Amniotic stem cell (primary cell): ENCODE measurements around the gene MTA3.
"Not testable (repeated sequence)": the region's sequence is repeated elsewhere in the genome, so short reads cannot be mapped to it uniquely, and the experiment has no call there.

ENCODE experiments used
- DNase-seq: peaks from one replicate; lab custom pipeline; 2025; lab: John Stamatoyannopoulos, UW

The MTA3 gene

GRCh38 chr2:42568401-42569115 lies at the start of gene MTA3:
Gene MTA3, plus strand, starts transcription at chr2:42568632. Its CDS starts 114 bp downstream, at chr2:42568746.
- no peak for DNase-seq

DNA sequence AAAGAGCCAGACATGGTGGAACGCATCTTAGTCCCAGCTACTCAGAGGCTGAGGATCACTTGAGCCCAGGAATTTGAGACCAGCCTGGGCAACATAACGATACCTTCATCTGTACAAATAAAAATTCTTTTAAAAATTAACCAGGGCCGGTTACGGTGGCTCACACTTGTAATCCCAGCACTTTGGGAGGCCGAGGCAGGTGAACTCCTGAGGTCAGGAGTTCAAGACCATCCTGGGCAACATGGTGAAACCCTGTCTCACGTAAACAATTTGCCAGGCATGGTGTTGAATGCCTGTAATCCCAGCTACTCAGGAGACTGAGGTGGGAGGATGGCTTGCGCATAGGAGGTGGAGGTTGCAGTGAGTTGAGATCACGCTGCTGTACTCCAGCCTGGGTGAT lies 48.8 kb upstream of the MTA3 start:
- no peak for DNase-seq

DNA sequence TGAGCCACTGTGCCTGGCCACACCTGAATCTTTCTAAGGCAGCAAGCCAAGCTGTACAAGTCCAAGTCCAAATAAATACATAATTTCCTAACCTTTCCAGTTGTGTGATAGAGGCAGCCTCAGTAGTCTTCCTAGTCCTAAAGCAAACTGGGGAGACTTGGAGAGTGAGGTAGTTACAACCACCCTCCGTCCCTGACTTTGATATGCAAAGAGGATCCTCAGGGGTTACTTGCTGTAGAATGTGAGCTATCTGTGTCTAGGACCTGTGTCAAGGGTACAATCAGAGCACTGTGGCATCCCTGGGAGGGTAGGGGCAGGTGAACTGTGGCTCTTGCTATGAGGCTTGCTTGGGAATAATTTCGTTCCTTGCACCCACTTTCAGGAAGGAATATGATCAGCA lies 46.4 kb upstream of the MTA3 start:
- no peak for DNase-seq

GRCh38 chr2:42523341-42523740 lies 45.1 kb upstream of the MTA3 start:
- no peak for DNase-seq

DNA sequence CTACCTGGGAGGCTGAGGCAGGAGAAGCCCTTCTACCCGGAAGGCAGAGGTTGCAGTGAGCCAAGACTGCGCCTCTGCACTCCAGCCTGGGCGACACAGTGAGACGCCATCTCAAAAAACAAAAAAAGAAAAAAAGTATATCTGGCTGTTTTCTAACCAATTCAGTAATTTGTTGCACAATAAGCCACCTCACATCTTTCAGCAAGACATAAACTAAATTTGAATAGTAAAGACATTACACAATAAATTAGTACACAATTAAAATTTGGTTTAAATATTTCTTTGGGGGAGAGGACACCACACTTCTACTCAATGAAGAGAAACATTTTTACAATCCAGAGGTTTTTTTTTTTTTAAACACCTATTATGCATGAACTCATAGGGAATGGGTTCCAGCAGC lies 36.0 kb upstream of the MTA3 start:
- no peak for DNase-seq

GRCh38 chr2:42537493-42537892 lies 30.9 kb upstream of the MTA3 start:
- no peak for DNase-seq

GRCh38 chr2:42542871-42543270 lies 25.6 kb upstream of the MTA3 start:
- no peak for DNase-seq

DNA sequence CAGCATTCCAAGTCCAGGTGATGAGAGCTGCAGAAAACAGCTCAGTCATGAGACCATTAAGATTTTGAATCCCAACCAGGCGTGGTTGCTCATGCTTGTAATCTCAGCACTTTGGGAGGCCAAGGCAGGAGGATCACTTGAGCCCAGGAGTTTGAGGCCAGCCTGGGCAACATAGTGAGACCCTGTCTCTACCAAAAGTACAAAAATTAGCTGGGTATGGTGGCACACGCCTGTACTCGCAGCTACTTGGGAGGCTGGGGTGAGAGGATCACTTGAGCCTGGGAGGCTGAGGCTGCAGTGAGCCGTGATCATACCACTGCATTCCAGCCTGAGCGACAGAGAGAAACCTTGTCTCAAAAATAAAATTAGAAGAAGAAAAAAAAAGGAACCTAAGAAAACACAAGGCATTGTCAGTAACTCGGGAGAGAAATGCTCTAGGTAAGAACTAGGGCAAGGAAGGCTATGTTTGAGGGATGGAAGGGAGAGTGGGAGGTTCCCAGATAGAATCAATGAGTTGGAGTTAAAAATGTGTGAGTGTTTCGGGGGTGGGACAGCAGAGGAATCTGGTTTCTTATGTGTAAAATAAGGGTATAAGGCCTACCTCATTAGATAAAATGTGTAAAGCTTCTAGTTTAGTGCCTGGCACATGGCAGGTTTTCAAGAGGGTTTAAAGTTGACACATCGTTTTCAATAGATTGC lies 23.3 kb upstream of the MTA3 start:
- no peak for DNase-seq

DNA sequence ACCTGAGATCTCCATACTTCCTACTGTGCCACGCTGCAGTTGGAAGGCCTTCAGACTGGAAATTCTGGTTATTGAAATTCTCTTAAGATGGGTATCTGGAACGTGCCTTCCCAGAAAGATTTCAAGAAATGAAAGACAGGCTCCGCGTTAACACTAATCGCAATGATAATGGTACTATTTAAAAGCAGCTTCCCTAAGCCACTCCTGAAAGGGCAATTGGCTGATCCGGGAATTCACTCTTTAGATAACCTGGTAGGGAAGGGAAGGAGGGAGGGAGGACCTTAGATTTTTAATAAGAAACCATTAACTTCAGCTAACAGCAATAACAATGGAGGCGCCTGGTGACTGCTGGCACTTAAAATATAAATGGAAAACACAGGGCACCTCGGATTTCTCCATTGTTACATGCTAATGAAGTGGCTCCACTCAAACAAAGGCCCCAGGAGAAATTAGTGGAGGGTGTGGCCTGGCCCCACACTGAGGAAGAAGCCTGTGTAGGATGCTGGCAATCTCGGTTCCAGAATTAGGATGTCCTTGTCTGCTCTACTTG lies 22.5 kb upstream of the MTA3 start:
- DNase-seq, result no peak

DNA sequence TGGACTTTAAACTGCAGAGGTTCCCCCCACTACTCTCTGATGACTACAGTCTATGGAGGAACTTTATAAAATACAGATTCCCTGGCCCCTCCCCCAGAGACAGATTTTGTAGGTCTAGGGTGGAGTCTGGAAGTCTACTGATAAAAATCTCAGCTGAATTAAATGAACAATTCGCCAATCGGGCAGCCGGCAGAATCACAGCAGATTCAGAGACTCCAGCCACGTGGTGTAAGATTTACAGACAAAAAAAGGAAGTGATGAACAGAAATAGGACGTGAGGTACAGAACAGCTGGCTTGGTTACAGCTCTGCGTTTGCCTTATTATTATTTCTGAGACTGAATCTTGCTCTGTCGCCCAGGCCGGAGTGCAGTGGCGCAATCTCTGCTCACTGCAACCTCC lies 21.4 kb upstream of the MTA3 start:
- no peak for DNase-seq

DNA sequence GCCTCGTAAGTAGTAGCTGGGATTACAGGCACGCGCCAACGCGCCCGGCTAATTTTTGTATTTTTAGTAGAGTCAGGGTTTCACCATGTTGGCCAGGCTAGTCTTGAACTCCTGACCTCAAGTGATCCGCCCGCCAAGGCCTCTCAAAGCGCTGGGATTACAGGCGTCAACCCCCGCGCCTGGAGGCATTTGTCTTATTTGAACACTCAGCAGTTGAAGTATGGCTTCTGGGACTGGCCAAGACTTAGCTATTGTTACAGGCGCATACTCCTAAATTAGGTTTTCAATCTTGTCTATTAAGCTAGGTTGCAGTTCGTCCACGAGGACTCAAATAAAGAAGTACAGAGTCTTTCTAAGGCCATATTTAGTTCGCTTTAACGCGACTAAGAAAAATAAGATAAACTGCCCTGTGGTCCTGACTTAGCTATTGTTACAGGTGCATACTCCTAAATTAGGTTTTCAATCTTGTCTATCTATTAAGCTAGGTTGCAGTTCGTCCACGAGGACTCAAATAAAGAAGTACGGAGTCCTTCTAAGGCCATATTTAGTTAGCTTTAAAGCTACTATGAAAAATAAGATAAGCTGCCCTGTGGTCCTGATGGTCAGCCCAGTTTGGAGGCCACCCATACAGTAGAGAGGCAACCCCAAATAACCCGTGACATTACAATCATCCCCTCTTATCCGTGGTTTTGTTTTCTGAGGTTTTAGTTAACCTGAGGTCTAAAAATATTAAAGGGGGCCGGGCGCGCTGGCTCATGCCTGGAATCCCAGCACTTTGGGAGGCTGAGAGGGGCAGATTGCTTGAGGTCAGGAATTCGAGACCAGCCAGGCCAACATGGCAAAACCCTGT lies 20.8 kb upstream of the MTA3 start:
- no peak for DNase-seq

- DNase-seq, result no peak
Measured at GRCh38 chr2:42550870-42551269, 17.6 kb upstream of the MTA3 start.

DNA sequence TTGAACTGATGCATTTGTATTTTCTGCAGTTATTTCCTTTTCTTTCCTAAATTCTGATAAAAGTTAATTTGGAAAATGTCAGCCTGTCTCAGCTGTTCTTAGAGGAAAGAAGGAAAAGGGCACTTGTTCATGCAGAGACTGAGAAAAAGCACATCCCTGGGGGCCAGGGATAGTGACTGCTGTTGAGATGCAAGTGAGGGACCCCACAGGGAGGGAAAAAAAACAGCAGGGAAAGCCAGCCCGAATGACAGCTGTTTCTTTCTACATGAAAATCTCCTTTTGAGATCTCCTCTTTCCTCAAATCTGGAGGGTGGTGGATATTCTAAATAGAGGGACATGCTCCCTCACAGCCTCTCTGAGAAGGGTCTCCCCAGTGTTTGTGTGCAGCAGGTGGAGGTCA lies 14.0 kb upstream of the MTA3 start:
- no peak for DNase-seq

DNA sequence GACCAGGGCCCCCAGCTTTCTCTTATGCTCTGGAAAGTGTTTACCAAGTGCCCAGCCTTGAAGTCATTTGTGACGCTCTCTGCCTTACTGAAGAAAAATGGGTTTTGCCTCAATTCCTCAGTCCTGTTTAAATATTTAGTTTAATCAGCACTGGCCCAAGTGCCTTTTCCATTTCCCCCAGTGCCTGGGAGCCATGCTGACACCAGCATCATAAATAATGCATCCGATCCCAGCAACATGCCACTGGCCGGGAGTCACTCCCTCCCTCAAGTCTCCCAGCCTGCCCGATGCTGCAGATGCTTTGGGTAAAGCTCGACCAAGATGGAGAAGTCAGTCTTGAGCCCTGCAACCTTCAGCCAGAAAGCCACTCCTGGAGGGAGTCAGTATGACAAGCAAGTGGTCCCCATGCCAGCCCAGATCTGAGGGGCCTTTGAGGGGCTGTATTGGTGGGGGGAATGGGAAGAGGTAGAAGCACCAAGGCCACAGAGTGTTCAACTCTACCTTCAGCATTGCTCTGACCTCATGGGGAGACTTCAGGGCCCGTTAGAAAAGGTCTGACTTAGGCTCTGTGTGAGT lies 12.0 kb upstream of the MTA3 start:
- DNase-seq, result no peak

DNA sequence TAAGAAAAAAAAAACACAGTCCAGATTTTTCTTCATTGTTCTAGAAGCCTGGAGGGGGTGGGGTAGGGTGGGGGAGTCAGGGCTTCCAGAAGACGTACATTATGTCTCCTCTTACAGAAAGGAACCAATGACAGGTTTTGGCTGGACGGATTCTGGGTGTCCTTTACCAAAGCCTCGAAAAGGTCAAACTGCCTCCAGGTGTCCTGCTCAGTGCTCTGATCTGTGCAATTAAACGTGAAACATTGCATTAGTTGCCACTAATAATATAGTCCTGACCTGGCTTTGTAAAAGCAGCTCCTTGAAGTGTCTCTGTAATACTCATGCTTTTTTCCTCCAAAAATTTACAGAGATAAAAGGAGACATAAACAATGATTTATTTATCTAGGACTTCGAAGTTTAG lies 11.1 kb upstream of the MTA3 start:
- DNase-seq, result no peak

- DNase-seq, result no peak
Measured at GRCh38 chr2:42558827-42559226, 9.6 kb upstream of the MTA3 start.

GRCh38 chr2:42560133-42560532 lies 8.3 kb upstream of the MTA3 start:
- not testable (repeated sequence) for DNase-seq

DNA sequence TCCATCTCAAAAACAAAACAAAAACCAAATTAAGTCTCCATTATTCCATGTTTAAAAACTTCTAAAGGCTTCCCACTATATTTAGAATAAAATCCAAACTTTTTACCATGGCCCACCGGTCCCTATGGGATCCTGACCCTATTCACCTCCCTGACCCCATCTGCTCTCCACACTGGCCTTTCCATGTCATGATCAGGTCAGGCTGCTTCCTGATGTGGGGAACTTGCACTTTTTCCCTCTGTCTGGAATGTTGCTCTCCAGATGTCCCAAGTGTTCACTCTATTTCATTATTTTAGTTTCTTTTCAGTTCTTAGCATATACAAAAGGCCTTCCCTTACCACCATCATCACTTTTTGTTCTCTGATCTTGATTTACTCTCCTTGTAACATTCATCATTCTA lies 7.5 kb upstream of the MTA3 start:
- no peak for DNase-seq

DNA sequence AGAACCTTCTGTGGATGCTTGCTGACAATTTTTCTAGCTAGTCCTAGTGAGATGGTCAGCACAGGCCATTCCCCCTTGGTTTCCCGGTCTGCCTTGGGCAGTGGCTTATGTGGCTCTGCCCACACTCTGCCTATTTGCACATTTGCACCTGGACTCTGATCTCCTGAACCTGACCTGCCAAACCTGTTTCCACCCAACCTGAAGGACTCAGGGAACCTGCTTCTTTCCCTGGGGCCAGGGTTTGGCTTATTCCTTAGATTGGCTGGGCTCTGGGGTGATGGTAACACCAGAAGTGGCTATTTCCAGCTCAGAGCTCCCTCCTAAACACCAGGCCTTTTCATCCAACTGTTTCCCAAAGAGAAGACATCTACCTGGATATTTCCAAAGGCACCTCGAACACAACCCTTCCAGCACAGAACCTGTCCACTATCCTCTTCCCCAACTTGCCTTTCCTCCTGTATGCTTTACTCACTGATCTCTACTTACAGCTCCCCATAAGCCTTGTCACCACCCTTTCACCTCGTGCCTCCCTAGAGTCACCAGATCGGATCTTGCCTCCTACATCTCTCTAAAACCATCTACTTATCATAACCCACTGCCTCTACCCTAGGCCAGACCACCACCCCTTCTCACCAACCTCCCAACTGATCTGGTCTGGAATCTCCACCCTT lies 5.8 kb upstream of the MTA3 start:
- no peak for DNase-seq

DNA sequence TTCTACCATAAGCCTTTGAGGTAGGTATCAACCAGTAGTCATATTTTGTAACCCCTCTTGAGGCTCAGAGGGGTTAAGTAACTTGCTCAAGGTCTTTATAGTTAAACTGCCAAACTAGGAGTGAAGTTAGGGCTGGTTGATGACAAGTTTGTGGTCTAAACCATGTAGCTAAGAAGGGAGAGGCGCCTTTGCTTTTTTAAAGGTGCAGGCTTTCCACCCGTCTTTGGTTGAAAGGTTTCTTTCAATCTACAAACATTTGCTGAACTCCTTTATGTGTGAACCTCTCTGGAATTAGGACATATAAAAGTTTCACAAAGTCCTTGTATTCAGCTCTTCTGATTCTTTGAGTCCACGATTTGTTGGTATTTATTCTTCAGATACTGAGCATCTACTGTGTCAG lies 2.4 kb upstream of the MTA3 start:
- DNase-seq, result no peak

GRCh38 chr2:42566837-42567321 lies 1.6 kb upstream of the MTA3 start:
- no peak for DNase-seq

GRCh38 chr2:42567364-42567763 lies 1.1 kb upstream of the MTA3 start:
- DNase-seq, result no peak
